Measurements from ENCODE around the gene LCOR.

Gene LCOR

DNA sequence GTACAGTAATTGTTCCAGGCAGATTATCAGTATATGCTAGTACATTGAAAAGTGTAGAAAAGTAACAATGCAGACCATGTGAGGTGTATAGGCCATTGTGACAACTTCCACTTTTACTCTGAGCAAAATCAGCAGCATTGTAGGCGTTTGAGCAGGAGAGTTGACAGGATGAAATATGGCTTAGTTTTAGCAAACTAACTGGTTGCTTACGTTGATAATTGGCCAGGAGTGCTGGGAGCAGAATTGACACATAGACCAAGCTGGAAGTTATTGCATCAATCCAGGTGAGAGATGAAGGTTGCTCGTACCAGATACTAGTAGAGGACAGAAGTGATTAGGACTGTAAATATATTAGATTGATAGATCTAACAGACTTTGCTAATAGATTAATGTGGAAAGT lies 46.0 kb downstream of the LCOR start:
- no peaks in the 10 kb centered on the region for H3K27me3 ChIP-seq (ENCODE audit: control insufficient read depth in 5 of 5, insufficient read depth in 4 of 5, low read length in 5 of 5)
- no peaks in the 10 kb centered on the region for H3K9me3 ChIP-seq (ENCODE audit: control insufficient read depth in 5 of 5, low read length in 5 of 5)
- H3K4me1 ChIP-seq (ENCODE audit: control insufficient read depth in 5 of 5, insufficient read depth in 5 of 5, low read length in 5 of 5) = peaks cover 0 to 4% (median 0%) of the 10 kb centered on the region in 5 donors
- no peak overlapping the region for H3K4me3 ChIP-seq (ENCODE audit: low read depth in 1 of 5, low read length in 5 of 5)
- no peak overlapping the region for H3K27ac ChIP-seq (ENCODE audit: low read depth, low read length)
- peaks cover 0 to 2% (median 0%) of the 10 kb centered on the region in 5 donors for H3K36me3 ChIP-seq (ENCODE audit: control insufficient read depth in 5 of 5, insufficient read depth in 5 of 5, low read length in 5 of 5)
- H3K9ac ChIP-seq (ENCODE audit: low read length in 5 of 5) = no peak overlapping the region

DNA sequence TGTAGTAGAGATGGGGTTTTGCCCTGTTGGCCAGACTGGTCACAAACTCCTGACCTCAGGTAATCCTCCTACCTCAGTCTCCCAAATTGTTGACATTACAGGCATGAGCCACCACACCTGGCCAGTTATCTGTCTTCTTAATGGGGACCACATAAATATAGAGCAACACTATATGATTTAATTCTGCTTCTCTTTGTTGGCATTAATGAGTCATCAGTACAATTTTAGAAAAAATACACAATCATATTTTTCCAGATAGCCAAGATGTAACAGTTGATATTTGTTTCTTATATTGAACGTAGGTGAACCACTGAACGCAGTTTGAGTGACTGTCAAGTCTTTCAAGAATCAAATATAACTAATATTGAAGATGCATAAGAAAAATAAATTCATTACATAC lies 48.5 kb downstream of the LCOR start:
- H3K27me3 ChIP-seq (ENCODE audit: control insufficient read depth in 5 of 5, insufficient read depth in 4 of 5, low read length in 5 of 5) = no peaks in the 10 kb centered on the region
- H3K9me3 ChIP-seq (ENCODE audit: control insufficient read depth in 5 of 5, low read length in 5 of 5) = no peaks in the 10 kb centered on the region
- H3K9ac ChIP-seq (ENCODE audit: low read length in 5 of 5) = no peak overlapping the region
- H3K36me3 ChIP-seq (ENCODE audit: control insufficient read depth in 5 of 5, insufficient read depth in 5 of 5, low read length in 5 of 5) = peaks cover 0 to 2% (median 0%) of the 10 kb centered on the region in 5 donors
- no peak overlapping the region for H3K27ac ChIP-seq (ENCODE audit: low read depth, low read length)
- no peak overlapping the region for H3K4me3 ChIP-seq (ENCODE audit: low read depth in 1 of 5, low read length in 5 of 5)
- H3K4me1 ChIP-seq (ENCODE audit: control insufficient read depth in 5 of 5, insufficient read depth in 5 of 5, low read length in 5 of 5) = peaks cover 0 to 7% (median 0%) of the 10 kb centered on the region in 5 donors

DNA sequence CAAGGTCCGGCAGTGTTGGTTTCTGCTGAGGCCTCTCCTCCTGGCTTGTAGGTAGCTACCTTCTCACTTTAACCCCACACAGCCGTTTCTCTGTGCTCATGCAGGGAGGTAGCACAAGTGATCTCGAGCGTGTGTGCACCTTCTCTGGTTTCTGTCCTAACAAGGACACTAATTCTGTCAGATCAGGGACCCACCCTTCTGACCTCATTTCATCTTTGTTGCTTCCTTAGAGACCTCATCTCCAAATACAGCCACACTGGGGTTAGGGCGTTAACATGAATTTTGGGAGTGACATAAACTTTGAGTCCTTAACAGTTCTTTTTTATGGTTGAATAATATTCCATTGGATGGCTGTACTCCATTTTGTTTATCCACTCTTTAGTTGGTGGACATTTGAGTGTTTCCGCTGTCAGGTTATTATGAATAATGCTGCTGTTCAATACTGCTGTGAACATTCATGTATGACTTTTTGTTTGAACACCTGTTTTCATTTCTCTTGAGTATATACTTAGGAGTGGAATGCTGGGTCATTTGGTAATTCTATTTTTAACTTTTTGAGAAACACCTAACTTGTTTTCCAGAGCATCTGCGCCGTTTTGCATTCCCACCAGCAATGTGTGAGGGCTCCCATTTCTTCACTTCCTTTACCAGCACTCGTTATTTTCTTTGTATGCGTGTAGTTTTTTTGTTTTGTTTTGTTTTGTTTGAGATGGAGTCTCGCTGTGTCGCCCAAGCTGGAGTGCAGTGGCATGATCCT lies 57.5 kb downstream of the LCOR start:
- H3K9ac ChIP-seq (ENCODE audit: low read length in 5 of 5) = no peak overlapping the region
- H3K4me1 ChIP-seq (ENCODE audit: control insufficient read depth in 5 of 5, insufficient read depth in 5 of 5, low read length in 5 of 5) = peaks cover 0 to 3% (median 0%) of the 10 kb centered on the region in 5 donors
- peaks cover 0 to 6% (median 0%) of the 10 kb centered on the region in 5 donors for H3K36me3 ChIP-seq (ENCODE audit: control insufficient read depth in 5 of 5, insufficient read depth in 5 of 5, low read length in 5 of 5)
- no peaks in the 10 kb centered on the region for H3K27me3 ChIP-seq (ENCODE audit: control insufficient read depth in 5 of 5, insufficient read depth in 4 of 5, low read length in 5 of 5)
- H3K4me3 ChIP-seq (ENCODE audit: low read depth in 1 of 5, low read length in 5 of 5) = no peak overlapping the region
- peaks cover 0 to 9% (median 6%) of the 10 kb centered on the region in 5 donors for H3K9me3 ChIP-seq (ENCODE audit: control insufficient read depth in 5 of 5, low read length in 5 of 5)
- H3K27ac ChIP-seq (ENCODE audit: low read depth, low read length) = no peak overlapping the region

DNA sequence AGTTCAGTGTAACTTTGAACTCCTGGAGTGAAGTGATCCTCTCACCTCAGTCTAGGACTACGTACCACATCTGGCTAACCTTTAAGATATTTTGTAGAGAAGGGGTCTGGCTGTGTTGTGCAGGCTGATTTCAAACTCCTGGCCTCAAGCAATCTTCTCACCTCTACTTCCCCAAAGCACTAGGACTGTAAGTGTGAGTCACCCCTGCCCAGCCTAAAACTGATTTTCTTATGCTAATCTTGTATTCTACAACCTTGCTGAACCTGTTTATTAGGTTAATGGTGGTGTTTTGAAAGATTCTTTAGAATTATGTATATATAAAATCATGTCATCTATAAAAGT lies 58.0 kb downstream of the LCOR start:
- no peak overlapping the region for H3K27ac ChIP-seq (ENCODE audit: low read depth, low read length)
- no peaks in the 10 kb centered on the region for H3K27me3 ChIP-seq (ENCODE audit: control insufficient read depth in 5 of 5, insufficient read depth in 4 of 5, low read length in 5 of 5)
- no peaks in the 10 kb centered on the region for H3K4me1 ChIP-seq (ENCODE audit: control insufficient read depth in 5 of 5, insufficient read depth in 5 of 5, low read length in 5 of 5)
- peaks cover 0 to 9% (median 6%) of the 10 kb centered on the region in 5 donors for H3K9me3 ChIP-seq (ENCODE audit: control insufficient read depth in 5 of 5, low read length in 5 of 5)
- H3K9ac ChIP-seq (ENCODE audit: low read length in 5 of 5) = no peak overlapping the region
- peaks cover 0 to 6% (median 0%) of the 10 kb centered on the region in 5 donors for H3K36me3 ChIP-seq (ENCODE audit: control insufficient read depth in 5 of 5, insufficient read depth in 5 of 5, low read length in 5 of 5)
- no peak overlapping the region for H3K4me3 ChIP-seq (ENCODE audit: low read depth in 1 of 5, low read length in 5 of 5)

DNA sequence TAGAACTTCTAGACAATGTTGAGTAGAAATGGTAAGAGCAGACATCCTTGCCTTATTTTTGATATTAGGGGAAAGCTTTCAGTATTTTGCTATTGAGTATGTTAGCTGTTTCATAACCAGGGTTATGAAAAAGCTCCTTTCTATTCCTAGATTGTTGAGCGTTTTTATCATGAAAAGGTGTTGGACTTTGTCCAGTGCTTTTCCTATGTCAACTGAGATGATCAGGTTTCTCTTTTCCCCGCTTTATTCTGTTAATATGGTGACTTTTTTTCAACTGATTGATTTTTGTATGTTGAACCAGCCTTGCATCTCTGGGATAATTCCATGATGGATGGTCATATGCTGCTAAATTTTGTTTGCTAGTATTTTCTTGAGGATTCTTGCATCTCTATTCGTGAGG lies 58.5 kb downstream of the LCOR start:
- H3K4me3 ChIP-seq (ENCODE audit: low read depth in 1 of 5, low read length in 5 of 5) = no peak overlapping the region
- no peak overlapping the region for H3K9ac ChIP-seq (ENCODE audit: low read length in 5 of 5)
- peaks cover 0 to 9% (median 6%) of the 10 kb centered on the region in 5 donors for H3K9me3 ChIP-seq (ENCODE audit: control insufficient read depth in 5 of 5, low read length in 5 of 5)
- no peaks in the 10 kb centered on the region for H3K27me3 ChIP-seq (ENCODE audit: control insufficient read depth in 5 of 5, insufficient read depth in 4 of 5, low read length in 5 of 5)
- no peak overlapping the region for H3K27ac ChIP-seq (ENCODE audit: low read depth, low read length)
- peaks cover 0 to 6% (median 0%) of the 10 kb centered on the region in 5 donors for H3K36me3 ChIP-seq (ENCODE audit: control insufficient read depth in 5 of 5, insufficient read depth in 5 of 5, low read length in 5 of 5)
- no peaks in the 10 kb centered on the region for H3K4me1 ChIP-seq (ENCODE audit: control insufficient read depth in 5 of 5, insufficient read depth in 5 of 5, low read length in 5 of 5)

DNA sequence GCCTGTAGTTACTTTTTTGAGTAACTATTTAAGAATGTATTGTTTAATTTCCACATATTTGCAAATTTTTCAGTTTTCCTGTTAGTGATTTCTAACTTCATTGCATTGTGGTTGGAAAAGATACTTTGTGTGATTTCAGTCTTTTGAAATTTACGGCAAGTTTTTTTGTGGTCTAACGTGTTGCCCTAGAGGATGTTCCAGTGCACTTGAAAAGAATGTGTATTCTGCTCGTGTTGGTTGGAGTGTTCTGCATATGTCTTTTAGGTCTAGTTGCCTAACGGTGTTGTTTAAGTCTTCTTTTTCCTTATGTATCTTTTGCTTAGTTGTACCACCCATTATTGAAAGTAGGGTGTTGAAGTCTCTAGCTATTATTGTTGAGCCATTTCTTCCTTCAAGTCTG lies 59.7 kb downstream of the LCOR start:
- Histone ChIP-seq H3K9me3 (ENCODE audit: control insufficient read depth in 5 of 5, low read length in 5 of 5) (peaks cover 0 to 9% (median 6%) of the 10 kb centered on the region in 5 donors), H3K36me3 (ENCODE audit: control insufficient read depth in 5 of 5, insufficient read depth in 5 of 5, low read length in 5 of 5) (peaks cover 0 to 2% (median 0%) of the 10 kb centered on the region in 5 donors)

DNA sequence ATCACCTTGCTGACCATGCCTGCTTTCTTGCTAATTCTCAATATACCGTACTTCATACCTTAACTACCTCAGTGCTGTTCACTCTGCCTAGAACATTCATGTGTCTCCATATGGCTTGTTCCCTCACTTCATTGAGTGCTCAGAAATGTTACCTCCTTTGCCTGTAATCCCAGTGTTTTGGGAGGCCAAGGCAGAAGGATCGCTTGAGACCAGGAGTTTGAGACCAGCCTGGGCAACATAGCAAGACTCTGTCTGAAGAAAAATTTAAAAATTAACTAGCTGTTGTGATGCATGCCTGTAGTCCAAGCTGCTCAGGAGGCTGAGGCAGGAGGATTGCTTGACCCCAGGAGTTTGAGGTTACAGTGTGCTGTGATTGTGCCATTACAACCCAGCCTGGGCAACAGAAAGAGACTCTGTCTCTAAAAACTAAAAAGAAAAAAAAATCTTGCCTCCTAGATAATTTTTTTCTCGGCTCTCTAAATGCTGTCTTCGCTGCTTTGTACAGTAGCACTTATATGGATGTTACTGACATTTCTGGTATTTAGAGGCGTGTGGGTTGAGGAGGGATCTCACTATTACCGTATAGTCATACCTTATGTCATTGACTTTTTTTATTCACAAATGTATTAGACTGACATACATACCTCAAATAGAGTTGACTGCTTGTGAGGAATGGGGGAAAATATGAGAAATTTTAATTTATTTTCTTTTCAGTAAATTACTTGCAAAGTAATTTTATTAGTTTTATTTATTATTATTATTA lies 63.7 kb downstream of the LCOR start:
- Histone ChIP-seq H3K27ac (ENCODE audit: low read depth, low read length) (no peak overlapping the region), H3K4me3 (ENCODE audit: low read depth in 1 of 5, low read length in 5 of 5) (no peak overlapping the region), H3K9ac (ENCODE audit: low read length in 5 of 5) (no peak overlapping the region), H3K4me1 (ENCODE audit: control insufficient read depth in 5 of 5, insufficient read depth in 5 of 5, low read length in 5 of 5) (no peaks in the 10 kb centered on the region), H3K27me3 (ENCODE audit: control insufficient read depth in 5 of 5, insufficient read depth in 4 of 5, low read length in 5 of 5) (no peaks in the 10 kb centered on the region), H3K9me3 (ENCODE audit: control insufficient read depth in 5 of 5, low read length in 5 of 5) (peaks cover 0 to 9% (median 4%) of the 10 kb centered on the region in 5 donors), H3K36me3 (ENCODE audit: control insufficient read depth in 5 of 5, insufficient read depth in 5 of 5, low read length in 5 of 5) (no peaks in the 10 kb centered on the region)

More for the DNA sequence above, 59.7 kb downstream of the LCOR start:
- Histone ChIP-seq H3K27me3 (ENCODE audit: control insufficient read depth in 5 of 5, insufficient read depth in 4 of 5, low read length in 5 of 5) (no peaks in the 10 kb centered on the region), H3K9ac (ENCODE audit: low read length in 5 of 5) (no peak overlapping the region), H3K27ac (ENCODE audit: low read depth, low read length) (no peak overlapping the region), H3K4me3 (ENCODE audit: low read depth in 1 of 5, low read length in 5 of 5) (no peak overlapping the region), H3K4me1 (ENCODE audit: control insufficient read depth in 5 of 5, insufficient read depth in 5 of 5, low read length in 5 of 5) (no peaks in the 10 kb centered on the region)

DNA sequence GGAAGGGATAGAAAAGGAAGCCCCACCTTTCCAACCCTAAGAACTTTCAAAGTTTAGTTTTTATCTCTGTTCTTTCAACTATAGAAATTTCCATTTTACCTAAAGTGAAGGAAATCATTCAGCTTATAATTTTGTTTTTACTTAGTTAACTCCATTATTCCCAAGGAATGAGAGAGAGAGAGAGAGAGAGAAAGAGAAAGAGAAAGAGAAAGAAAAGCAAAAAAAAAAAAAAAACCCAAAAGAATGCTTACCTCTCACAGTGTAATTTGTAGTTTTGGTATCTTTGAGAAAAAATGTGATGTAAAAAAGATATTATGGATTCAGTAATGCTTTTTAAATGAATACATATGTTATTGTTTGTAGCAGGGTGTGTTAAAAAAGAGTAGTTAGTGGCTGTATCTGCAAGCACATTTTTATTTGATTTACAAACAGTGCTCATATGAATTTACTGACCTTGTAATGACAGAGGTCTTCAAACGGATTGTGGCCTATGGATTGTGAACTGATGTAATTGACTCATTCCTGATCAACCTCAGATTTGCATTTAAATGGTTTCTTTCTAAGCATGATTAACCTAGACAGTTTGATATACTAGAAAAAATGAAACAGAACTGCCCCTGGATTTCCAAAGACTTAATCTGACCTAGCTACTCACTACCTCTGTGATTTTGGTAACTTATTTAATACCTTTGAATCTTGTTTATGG lies 64.9 kb downstream of the LCOR start:
- Histone ChIP-seq H3K27ac (ENCODE audit: low read depth, low read length) (no peak overlapping the region), H3K36me3 (ENCODE audit: control insufficient read depth in 5 of 5, insufficient read depth in 5 of 5, low read length in 5 of 5) (no peaks in the 10 kb centered on the region), H3K9ac (ENCODE audit: low read length in 5 of 5) (no peak overlapping the region), H3K27me3 (ENCODE audit: control insufficient read depth in 5 of 5, insufficient read depth in 4 of 5, low read length in 5 of 5) (no peaks in the 10 kb centered on the region), H3K4me3 (ENCODE audit: low read depth in 1 of 5, low read length in 5 of 5) (no peak overlapping the region), H3K9me3 (ENCODE audit: control insufficient read depth in 5 of 5, low read length in 5 of 5) (peaks cover 0 to 6% (median 3%) of the 10 kb centered on the region in 5 donors), H3K4me1 (ENCODE audit: control insufficient read depth in 5 of 5, insufficient read depth in 5 of 5, low read length in 5 of 5) (no peaks in the 10 kb centered on the region)

DNA sequence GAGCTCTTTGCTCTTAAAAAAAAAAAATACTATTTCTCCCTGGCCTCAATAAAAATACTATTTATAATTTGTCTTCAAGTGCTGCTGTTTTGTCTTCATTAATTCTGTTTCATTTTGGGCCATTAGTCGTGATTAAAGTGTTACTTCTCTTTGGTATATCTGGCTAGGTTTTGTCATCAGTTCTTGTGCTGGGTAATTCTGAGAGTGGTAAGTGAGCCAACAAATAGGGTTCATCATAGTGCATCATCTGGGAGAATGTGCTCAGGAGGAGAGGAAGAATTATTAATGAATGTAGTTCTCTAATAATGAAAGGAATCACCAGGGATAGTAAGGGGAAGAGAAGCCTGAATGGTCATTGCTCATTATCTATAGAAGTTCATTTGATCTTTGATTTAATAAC lies 70.0 kb downstream of the LCOR start:
- Histone ChIP-seq H3K27me3 (ENCODE audit: control insufficient read depth in 5 of 5, insufficient read depth in 4 of 5, low read length in 5 of 5) (no peaks in the 10 kb centered on the region), H3K4me1 (ENCODE audit: control insufficient read depth in 5 of 5, insufficient read depth in 5 of 5, low read length in 5 of 5) (peaks cover 0 to 3% (median 0%) of the 10 kb centered on the region in 5 donors), H3K4me3 (ENCODE audit: low read depth in 1 of 5, low read length in 5 of 5) (no peak overlapping the region), H3K36me3 (ENCODE audit: control insufficient read depth in 5 of 5, insufficient read depth in 5 of 5, low read length in 5 of 5) (no peaks in the 10 kb centered on the region), H3K9ac (ENCODE audit: low read length in 5 of 5) (no peak overlapping the region), H3K27ac (ENCODE audit: low read depth, low read length) (no peak overlapping the region), H3K9me3 (ENCODE audit: control insufficient read depth in 5 of 5, low read length in 5 of 5) (no peaks in the 10 kb centered on the region)

Measured in subcutaneous abdominal adipose tissue (tissue), 5 donors.